Measurements from ENCODE around the gene ANO6. TPM values are rescaled to one million over a fixed set of nuclear protein-coding genes. Genes with fewer than 3 reads are reported as not detected.

Gene ANO6
- total RNA-seq, 2 donors from 2014 or later, result 114 to 139 TPM

DNA sequence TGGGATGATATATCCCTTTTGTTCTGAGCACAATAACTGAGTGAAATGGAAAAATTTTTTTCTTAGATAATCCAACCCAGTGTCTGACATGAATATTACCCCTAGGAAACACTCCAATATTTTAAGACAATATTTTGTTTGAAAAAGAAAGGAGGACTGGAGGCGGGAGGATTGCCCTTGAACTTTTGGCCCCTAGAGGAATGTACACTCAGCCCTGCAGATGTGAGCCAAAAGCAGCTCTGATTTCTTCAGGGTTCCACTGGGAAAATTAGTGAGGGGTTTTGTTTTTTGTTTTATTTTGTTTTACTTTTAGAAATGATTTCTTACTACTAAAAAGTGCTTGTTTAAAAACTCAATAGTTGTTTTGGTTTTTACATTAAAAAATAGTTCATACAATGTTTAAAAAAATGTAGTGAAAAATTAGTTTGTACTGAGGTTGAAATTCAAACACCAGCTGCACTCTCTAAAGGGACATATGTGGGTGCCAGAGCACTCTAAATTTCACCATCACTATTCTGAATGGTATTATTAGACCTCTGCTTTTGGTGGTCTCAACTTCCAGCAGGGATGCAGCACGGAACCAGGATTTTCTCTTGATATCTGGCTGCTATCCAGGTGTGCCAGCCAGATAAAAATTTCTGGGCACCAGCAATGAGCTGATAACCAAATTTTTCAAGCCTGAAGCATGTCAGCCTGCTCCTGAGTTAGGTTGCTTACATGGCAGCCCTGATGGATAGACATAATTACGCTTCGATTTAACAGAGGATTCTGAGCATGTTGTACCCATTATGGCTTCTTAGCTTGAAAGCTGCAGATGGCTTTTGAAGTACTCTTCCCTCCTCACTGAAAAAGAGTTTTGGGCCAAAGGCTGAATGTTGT is 141.9 kb downstream of the ANO6 start:
- Histone ChIP-seq H3K36me3 (no peaks in the 10 kb centered on the region), H3K4me3 (no peak overlapping the region), H3K27me3 (replicated peaks; ENCODE audit: insufficient read depth) (no peaks in the 10 kb centered on the region), H3K4me1 (ENCODE audit: control insufficient read depth in 1 of 2, low read depth in 2 of 2) (peaks cover 17 to 80% of the 10 kb centered on the region in 2 donors), H3K27ac (peak overlapping the region; percentile 15 to 72), H3K9me3 (peaks cover 6% of the 10 kb centered on the region)
- ATAC-seq (ENCODE audit: insufficient number of reproducible peaks, low FRiP score, low read depth), result no peak
- TF ChIP-seq, protein P1, sequence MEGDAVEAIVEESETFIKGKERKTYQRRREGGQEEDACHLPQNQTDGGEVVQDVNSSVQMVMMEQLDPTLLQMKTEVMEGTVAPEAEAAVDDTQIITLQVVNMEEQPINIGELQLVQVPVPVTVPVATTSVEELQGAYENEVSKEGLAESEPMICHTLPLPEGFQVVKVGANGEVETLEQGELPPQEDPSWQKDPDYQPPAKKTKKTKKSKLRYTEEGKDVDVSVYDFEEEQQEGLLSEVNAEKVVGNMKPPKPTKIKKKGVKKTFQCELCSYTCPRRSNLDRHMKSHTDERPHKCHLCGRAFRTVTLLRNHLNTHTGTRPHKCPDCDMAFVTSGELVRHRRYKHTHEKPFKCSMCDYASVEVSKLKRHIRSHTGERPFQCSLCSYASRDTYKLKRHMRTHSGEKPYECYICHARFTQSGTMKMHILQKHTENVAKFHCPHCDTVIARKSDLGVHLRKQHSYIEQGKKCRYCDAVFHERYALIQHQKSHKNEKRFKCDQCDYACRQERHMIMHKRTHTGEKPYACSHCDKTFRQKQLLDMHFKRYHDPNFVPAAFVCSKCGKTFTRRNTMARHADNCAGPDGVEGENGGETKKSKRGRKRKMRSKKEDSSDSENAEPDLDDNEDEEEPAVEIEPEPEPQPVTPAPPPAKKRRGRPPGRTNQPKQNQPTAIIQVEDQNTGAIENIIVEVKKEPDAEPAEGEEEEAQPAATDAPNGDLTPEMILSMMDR (IDR thresholded peaks at IDR 0.05), result no peak
- no peak for DNase-seq (ENCODE audit: low spot score)

DNA sequence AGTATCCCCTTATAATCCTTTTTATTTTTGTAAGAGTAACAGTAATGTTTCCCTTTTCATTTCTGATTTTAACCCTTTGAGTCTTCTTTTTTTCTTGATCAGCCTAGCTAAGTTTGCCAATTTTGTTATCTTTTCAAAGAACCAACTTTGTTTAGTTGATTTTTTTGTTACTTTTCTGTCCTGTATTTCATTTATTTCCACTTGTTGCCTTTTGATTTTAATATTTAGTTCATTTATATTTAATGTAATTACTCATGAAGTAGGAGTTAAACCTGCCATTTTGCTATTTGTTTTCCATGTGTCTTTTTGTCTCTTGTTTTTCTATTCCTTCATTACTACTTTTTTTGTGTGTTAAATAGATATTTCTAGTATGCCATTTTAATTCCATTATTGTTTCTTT is 146.4 kb downstream of the ANO6 start:
- DNase-seq (ENCODE audit: low spot score) (no peak), ATAC-seq (ENCODE audit: insufficient number of reproducible peaks, low FRiP score, low read depth) (no peak)
- TF ChIP-seq, protein P1 (IDR thresholded peaks at IDR 0.05), result no peak
- Histone ChIP-seq H3K9me3 (peaks cover 24% of the 10 kb centered on the region), H3K4me1 (ENCODE audit: control insufficient read depth in 1 of 2, low read depth in 2 of 2) (peaks cover 9 to 48% of the 10 kb centered on the region in 2 donors), H3K4me3 (no peak overlapping the region), H3K27me3 (replicated peaks; ENCODE audit: insufficient read depth) (no peaks in the 10 kb centered on the region), H3K36me3 (peaks cover 7% of the 10 kb centered on the region), H3K27ac (no peak overlapping the region)

DNA sequence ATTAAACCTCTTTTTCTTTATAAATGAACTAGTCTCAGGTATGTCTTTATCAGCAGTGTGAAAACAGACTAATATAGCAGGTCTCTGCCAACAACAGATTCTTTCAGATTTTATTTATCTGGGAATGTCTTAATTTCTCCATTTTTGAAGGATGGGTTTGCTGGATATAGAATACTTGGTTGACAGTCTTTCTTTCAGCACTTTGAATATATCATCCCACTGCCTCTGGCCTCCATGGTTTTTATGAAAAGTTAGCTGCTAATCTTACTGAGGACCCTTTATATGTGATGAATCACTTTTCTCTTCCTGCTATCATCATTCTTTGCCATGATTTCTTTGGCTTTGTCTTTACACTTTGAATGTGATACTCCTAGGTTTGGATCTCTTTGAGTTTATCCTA is 148.0 kb downstream of the ANO6 start:
- TF ChIP-seq, protein P1 (IDR thresholded peaks at IDR 0.05), result no peak
- H3K27ac ChIP-seq, result no peak overlapping the region
- no peak overlapping the region for H3K4me3 ChIP-seq
- H3K36me3 ChIP-seq, result peaks cover 7% of the 10 kb centered on the region
- H3K27me3 ChIP-seq (replicated peaks; ENCODE audit: insufficient read depth), result no peaks in the 10 kb centered on the region
- DNase-seq (ENCODE audit: low spot score), result no peak
- no peak for ATAC-seq (ENCODE audit: insufficient number of reproducible peaks, low FRiP score, low read depth)
- H3K9me3 ChIP-seq, result peaks cover 24% of the 10 kb centered on the region
- H3K4me1 ChIP-seq (ENCODE audit: control insufficient read depth in 1 of 2, low read depth in 2 of 2), result peaks cover 4 to 38% of the 10 kb centered on the region in 2 donors

DNA sequence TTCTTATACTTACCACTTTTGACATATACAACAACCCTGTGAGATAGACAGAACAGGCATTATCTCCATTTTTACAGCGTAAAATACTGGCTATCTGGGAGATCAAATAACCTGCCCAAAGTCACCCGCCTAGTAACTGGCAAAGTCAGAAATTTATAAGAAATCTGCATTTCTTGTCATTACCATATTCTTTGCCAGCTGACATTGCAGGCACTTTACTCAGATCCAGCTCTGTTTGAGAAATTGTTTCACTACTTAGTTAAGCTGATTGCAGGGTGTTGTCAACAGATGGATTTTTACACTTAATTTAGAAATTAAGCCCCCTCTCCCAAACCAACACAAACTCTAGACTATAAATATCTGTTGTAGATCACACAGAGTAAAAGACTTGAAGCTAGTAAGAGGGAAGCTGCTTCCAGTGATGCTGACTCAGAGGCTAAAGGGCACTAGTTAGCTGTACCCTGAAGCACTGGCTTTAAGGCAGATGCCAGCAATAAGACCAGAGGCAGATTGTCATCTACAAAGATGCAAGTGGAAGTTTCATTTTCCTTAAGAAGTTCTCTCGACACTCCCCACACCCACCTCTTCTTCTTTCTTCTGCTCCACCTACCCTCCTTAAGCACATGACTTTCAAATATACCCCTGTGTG is 153.1 kb downstream of the ANO6 start:
- no peak overlapping the region for H3K4me3 ChIP-seq
- H3K36me3 ChIP-seq, result peaks cover 1% of the 10 kb centered on the region
- peaks cover 7% of the 10 kb centered on the region for H3K9me3 ChIP-seq
- peak overlapping the region; percentile 3 to 24 for H3K27ac ChIP-seq
- peaks cover 8 to 16% of the 10 kb centered on the region in 2 donors for H3K4me1 ChIP-seq (ENCODE audit: control insufficient read depth in 1 of 2, low read depth in 2 of 2)
- no peak for ATAC-seq (ENCODE audit: insufficient number of reproducible peaks, low FRiP score, low read depth)
- no peaks in the 10 kb centered on the region for H3K27me3 ChIP-seq (replicated peaks; ENCODE audit: insufficient read depth)
- DNase-seq (ENCODE audit: low spot score), result no peak
- TF ChIP-seq, protein P1 (IDR thresholded peaks at IDR 0.05), result no peak

DNA sequence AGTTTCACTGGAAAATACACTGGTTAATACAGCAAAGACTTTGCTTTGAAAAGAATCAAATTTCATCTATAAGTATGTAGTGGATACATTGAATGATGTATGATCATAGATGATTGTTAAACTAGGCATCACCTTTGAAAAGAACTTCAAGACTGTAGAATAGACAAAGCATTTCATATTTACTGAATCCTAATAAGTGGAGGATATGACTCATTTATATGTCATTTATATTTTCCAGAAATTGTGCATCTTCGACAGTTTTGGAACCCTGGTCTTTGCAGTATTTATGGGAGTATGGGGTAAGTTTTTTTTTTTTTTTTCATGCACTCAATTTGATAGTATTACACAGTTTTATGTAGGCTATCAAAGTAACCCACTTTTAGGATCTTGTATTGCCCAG is 161.9 kb downstream of the ANO6 start:
- no peaks in the 10 kb centered on the region for H3K9me3 ChIP-seq
- DNase-seq (ENCODE audit: low spot score) (no peak), ATAC-seq (ENCODE audit: insufficient number of reproducible peaks, low FRiP score, low read depth) (no peak)
- TF ChIP-seq, protein P1 (IDR thresholded peaks at IDR 0.05), result no peak
- no peaks in the 10 kb centered on the region for H3K27me3 ChIP-seq (replicated peaks; ENCODE audit: insufficient read depth)
- H3K27ac ChIP-seq, result peak overlapping the region in 1 of 2 donors; percentile 2
- H3K4me3 ChIP-seq, result no peak overlapping the region
- H3K4me1 ChIP-seq (ENCODE audit: control insufficient read depth in 1 of 2, low read depth in 2 of 2), result peaks cover 0 to 10% of the 10 kb centered on the region in 2 donors
- peaks cover 10% of the 10 kb centered on the region for H3K36me3 ChIP-seq
